GM21528 (cell line): Measurements from ENCODE around the gene PCIF1.
"Not testable (repeated sequence)": the region's sequence is repeated elsewhere in the genome, so short reads cannot be mapped to it uniquely, and the experiment has no call there.

ENCODE experiments used
- ATAC-seq: cut with Tn5 transposase; IDR thresholded peaks from one replicate; pipeline ENCODE4 v1.9.1; 2021; ENCODE audit warnings: mild to moderate bottlenecking, moderate library complexity; ENCODE audit not compliant: unreplicated experiment, low FRiP score

PCIF1 gene

GRCh38 chr20:45987108-45987780, 52.8 kb downstream of the PCIF1 start:
- no peak for ATAC-seq

- not testable (repeated sequence) for ATAC-seq
Observed at GRCh38 chr20:45988830-45989229, 54.3 kb downstream of the PCIF1 start.

- ATAC-seq, result no peak
Observed at GRCh38 chr20:45991616-45992015, 57.1 kb downstream of the PCIF1 start.

- ATAC-seq, result no peak
Observed at GRCh38 chr20:45993197-45993951, 58.9 kb downstream of the PCIF1 start.

GRCh38 chr20:45994761-45995493, 60.4 kb downstream of the PCIF1 start:
- ATAC-seq, result no peak

- not testable (repeated sequence) for ATAC-seq
Observed at GRCh38 chr20:45995495-45996097, 61.1 kb downstream of the PCIF1 start.

GRCh38 chr20:45997187-45997586, 62.7 kb downstream of the PCIF1 start:
- ATAC-seq, result no peak
